ENCODE results near the gene SLC25A17. TPM values are rescaled to one million over a fixed set of nuclear protein-coding genes. Genes with fewer than 3 reads are reported as not detected.
"Not testable (repeated sequence)": the region's sequence is repeated elsewhere in the genome, so short reads cannot be mapped to it uniquely, and the experiment has no call there.

SLC25A17 gene
- polyA plus RNA-seq, 4 donors, result 8.1 to 18.5 (median 11.0) TPM

DNA sequence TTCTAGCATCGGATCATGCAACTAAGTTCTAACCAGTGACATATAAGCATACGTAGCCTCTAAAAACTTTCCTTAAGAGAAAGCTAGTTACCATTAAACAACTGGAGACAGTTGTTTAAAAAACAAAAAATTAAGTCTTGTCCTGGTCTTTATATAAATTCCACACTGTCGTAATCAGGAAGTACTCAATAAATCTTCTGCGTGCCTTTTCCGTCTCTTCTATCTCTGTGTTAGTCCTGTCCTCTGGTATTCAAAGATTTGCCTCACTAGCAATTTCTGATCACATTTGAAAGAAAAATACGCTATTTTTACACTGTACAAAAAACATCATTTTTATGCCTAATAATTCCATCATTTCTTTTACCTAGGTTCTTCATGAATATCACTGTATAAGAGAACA lies 10.0 kb upstream of the SLC25A17 start:
- Histone ChIP-seq H3K4me1 (ENCODE audit: control insufficient read depth in 3 of 3, insufficient read depth in 2 of 3, low read depth in 1 of 3, low read length in 2 of 3) (peaks cover 0 to 2% (median 0%) of the 10 kb centered on the region in 3 donors), H3K4me3 (ENCODE audit: low read depth in 1 of 3, low read length in 3 of 3) (no peak overlapping the region), H3K27ac (ENCODE audit: low read depth in 1 of 3, low read length in 2 of 3) (no peak overlapping the region), H3K36me3 (ENCODE audit: control insufficient read depth in 3 of 3, insufficient read depth in 2 of 3, low read depth in 1 of 3, low read length in 3 of 3) (peaks cover 6 to 29% (median 7%) of the 10 kb centered on the region in 3 donors), H3K9me3 (ENCODE audit: control insufficient read depth in 2 of 2, insufficient read depth in 1 of 2, low read depth in 1 of 2, low read length in 1 of 2) (no peaks in the 10 kb centered on the region), H3K27me3 (ENCODE audit: control insufficient read depth in 3 of 3, insufficient read depth in 3 of 3, low read length in 3 of 3) (no peaks in the 10 kb centered on the region)
- 80 to 96% (median 94%) methylated on average over 6 of the region's 6 CpGs for WGBS, 3 donors
- FAIRE-seq (no peak), DNase-seq (no peak)

DNA sequence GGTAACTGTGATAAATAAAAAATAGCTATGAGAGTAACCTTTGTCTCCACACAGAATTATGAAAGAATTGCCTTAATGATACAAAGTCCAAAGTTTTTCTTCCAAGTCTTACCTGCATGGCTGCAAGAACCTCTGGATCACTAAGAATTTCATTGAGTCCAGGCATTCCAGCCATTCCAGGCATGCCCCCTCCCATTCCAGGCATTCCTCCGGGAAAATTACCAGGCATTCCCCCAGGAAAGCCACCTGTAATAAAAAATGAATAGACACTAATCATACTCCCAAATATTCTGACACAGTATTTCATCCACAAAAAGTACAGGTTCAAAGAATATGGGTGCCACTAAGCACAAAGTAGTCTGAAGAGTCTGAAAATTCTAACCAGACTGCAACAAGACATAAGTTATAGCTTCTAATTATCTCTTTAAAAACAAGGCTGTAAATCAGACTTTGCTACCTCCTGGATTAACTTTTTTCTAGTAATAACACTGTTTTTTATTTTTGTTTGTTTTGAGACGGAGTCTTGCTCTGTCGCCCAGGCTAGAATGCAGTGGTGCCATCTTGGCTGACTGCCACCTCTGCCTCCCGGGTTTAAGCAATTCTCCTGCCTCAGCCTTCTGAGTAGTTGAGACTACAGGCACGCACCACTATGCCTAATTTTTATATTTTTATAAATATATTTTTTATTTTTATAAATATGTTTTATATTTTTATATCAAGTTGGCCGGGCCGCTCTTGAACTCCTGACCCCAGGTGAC lies 8.0 kb upstream of the SLC25A17 start:
- Histone ChIP-seq H3K36me3 (ENCODE audit: control insufficient read depth in 3 of 3, insufficient read depth in 2 of 3, low read depth in 1 of 3, low read length in 3 of 3) (peaks cover 4 to 21% (median 5%) of the 10 kb centered on the region in 3 donors), H3K4me3 (ENCODE audit: low read depth in 1 of 3, low read length in 3 of 3) (no peak overlapping the region), H3K9me3 (ENCODE audit: control insufficient read depth in 2 of 2, insufficient read depth in 1 of 2, low read depth in 1 of 2, low read length in 1 of 2) (no peaks in the 10 kb centered on the region), H3K27me3 (ENCODE audit: control insufficient read depth in 3 of 3, insufficient read depth in 3 of 3, low read length in 3 of 3) (no peaks in the 10 kb centered on the region), H3K27ac (ENCODE audit: low read depth in 1 of 3, low read length in 2 of 3) (no peak overlapping the region), H3K4me1 (ENCODE audit: control insufficient read depth in 3 of 3, insufficient read depth in 2 of 3, low read depth in 1 of 3, low read length in 2 of 3) (peaks cover 0 to 7% (median 0%) of the 10 kb centered on the region in 3 donors)
- WGBS, 3 donors, result 50 to 74% (median 64%) methylated on average over 7 of the region's 7 CpGs
- DNase-seq (peak; percentile 73 to 80), FAIRE-seq (no peak)

DNA sequence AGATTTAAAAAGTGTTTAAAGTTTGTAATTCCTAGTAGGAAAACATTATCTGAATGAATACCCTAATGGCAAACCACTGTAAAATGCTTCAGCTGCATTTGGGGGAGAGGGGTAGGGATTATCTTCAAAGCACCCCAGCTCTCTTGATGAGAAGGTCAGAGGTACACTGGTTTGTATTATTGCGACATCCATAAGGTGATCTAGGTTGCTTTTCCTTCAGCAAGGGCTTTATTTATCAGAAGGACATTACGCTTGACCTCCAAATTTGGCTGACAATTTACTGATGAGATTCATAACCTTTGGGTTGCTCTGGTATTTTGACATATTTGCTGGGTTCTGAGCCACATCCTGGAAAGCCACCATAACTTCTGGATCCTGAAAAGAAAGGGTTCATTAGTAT lies 7.1 kb upstream of the SLC25A17 start:
- not testable (repeated sequence) for FAIRE-seq; H3K4me3 ChIP-seq (ENCODE audit: low read depth in 1 of 3, low read length in 3 of 3); H3K4me1 ChIP-seq (ENCODE audit: control insufficient read depth in 3 of 3, insufficient read depth in 2 of 3, low read depth in 1 of 3, low read length in 2 of 3); H3K9me3 ChIP-seq (ENCODE audit: control insufficient read depth in 2 of 2, insufficient read depth in 1 of 2, low read depth in 1 of 2, low read length in 1 of 2); DNase-seq; H3K27me3 ChIP-seq (ENCODE audit: control insufficient read depth in 3 of 3, insufficient read depth in 3 of 3, low read length in 3 of 3); H3K27ac ChIP-seq (ENCODE audit: low read depth in 1 of 3, low read length in 2 of 3)
- 60 to 89% (median 86%) methylated on average over 1 to 2 of the region's 2 CpGs for WGBS, 3 donors
- peaks cover 4 to 17% (median 5%) of the 10 kb centered on the region in 3 donors for H3K36me3 ChIP-seq (ENCODE audit: control insufficient read depth in 3 of 3, insufficient read depth in 2 of 3, low read depth in 1 of 3, low read length in 3 of 3)

DNA sequence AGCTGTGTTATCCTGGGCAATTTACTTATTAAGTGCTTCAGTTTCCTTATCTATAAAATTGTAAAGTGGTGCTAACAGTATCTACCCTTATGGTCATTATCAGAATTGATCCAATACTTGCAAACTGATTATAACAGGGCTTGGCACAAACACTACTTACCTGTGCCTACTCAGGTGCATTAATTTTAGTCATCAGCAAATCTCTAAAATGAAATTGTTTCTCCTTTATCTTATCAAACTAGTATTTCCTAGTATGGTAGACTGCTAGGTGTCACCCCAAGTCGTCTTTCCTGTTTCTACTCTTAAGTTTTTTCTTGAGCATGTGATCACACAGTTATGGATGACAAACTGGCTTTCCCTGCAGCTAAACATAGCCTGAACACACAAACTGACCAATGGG lies 4.3 kb upstream of the SLC25A17 start:
- Histone ChIP-seq H3K36me3 (ENCODE audit: control insufficient read depth in 3 of 3, insufficient read depth in 2 of 3, low read depth in 1 of 3, low read length in 3 of 3) (peaks cover 0 to 12% (median 0%) of the 10 kb centered on the region in 3 donors), H3K27ac (ENCODE audit: low read depth in 1 of 3, low read length in 2 of 3) (no peak overlapping the region), H3K4me1 (ENCODE audit: control insufficient read depth in 3 of 3, insufficient read depth in 2 of 3, low read depth in 1 of 3, low read length in 2 of 3) (peaks cover 0 to 10% (median 4%) of the 10 kb centered on the region in 3 donors), H3K4me3 (ENCODE audit: low read depth in 1 of 3, low read length in 3 of 3) (no peak overlapping the region), H3K9me3 (ENCODE audit: control insufficient read depth in 2 of 2, insufficient read depth in 1 of 2, low read depth in 1 of 2, low read length in 1 of 2) (no peaks in the 10 kb centered on the region), H3K27me3 (ENCODE audit: control insufficient read depth in 3 of 3, insufficient read depth in 3 of 3, low read length in 3 of 3) (no peaks in the 10 kb centered on the region)
- WGBS, 3 donors, result 20 to 52% (median 42%) methylated on average over 1 of the region's 1 CpG
- no peak for FAIRE-seq
- DNase-seq, result peak; percentile 29 to 81

DNA sequence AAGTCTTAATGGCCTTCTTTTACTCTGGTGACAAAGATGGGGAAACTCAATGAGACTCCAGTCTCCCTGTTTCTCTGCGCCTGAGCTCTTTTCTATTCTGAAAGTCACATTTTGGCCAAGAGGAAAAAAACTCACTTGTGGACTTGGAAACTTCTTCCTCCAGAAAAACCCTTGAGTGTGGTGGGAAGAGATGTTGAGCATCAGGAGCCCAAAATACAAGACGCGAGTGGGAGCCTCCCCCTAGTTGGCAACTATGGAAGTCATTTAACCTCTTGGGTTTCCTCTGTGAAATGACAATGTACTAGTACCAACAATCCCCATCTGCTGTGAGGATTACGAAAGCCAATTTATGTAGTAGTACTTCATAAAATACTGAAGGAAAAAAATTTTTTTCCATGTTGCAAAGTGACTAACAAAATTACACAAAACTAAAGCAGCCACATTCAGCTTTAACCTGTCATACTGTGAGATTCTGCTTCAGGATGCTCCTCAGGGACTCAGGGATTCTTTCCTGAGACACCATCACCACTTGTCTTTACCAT lies 524 bp upstream of the SLC25A17 start:
- no peaks in the 10 kb centered on the region for H3K27me3 ChIP-seq (ENCODE audit: control insufficient read depth in 3 of 3, insufficient read depth in 3 of 3, low read length in 3 of 3)
- no peak for FAIRE-seq
- H3K9me3 ChIP-seq (ENCODE audit: control insufficient read depth in 2 of 2, insufficient read depth in 1 of 2, low read depth in 1 of 2, low read length in 1 of 2), result no peaks in the 10 kb centered on the region
- peaks cover 0 to 6% (median 0%) of the 10 kb centered on the region in 3 donors for H3K36me3 ChIP-seq (ENCODE audit: control insufficient read depth in 3 of 3, insufficient read depth in 2 of 3, low read depth in 1 of 3, low read length in 3 of 3)
- WGBS, 3 donors, result 5 to 10% (median 8%) methylated on average over 4 of the region's 4 CpGs
- H3K4me1 ChIP-seq (ENCODE audit: control insufficient read depth in 3 of 3, insufficient read depth in 2 of 3, low read depth in 1 of 3, low read length in 2 of 3), result peaks cover 2 to 16% (median 9%) of the 10 kb centered on the region in 3 donors
- no peak for DNase-seq
- H3K27ac ChIP-seq (ENCODE audit: low read depth in 1 of 3, low read length in 2 of 3), result peak overlapping the region; percentile 34 to 68 (median 53)
- H3K4me3 ChIP-seq (ENCODE audit: low read depth in 1 of 3, low read length in 3 of 3), result peak overlapping the region; percentile 68 to 99 (median 97)

DNA sequence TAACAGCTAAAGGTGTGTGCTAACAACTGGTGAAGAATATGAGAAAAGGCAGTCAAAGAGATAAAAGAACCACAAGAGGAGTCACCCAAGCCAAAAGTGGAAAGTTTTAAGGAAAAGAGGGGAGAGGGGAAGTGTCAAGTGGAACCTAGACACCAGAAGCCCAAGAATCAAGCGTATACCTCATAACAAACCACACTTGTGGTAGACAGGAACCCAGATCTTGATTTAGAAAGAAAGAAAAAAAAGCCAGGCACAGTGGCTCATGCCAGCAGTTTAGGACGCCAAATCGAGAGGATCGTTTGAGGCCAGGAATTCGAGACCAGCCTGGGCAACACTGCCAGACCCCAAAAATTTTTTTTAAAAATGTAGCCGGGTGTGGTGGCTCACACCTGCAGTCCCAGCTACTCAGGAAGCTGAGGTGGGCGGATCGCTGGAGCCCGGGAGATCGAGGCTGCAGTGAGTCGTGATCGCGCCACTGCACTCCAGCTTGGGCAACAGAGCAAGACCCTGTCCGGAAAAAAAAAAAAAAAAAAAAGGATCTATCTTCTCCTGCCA lies 877 bp downstream of the SLC25A17 start:
- Histone ChIP-seq H3K4me3 (ENCODE audit: low read depth in 1 of 3, low read length in 3 of 3) (peak overlapping the region in 2 of 3 donors; percentile 68 to 99), H3K27ac (ENCODE audit: low read depth in 1 of 3, low read length in 2 of 3) (no peak overlapping the region), H3K36me3 (ENCODE audit: control insufficient read depth in 3 of 3, insufficient read depth in 2 of 3, low read depth in 1 of 3, low read length in 3 of 3) (peaks cover 0 to 2% (median 0%) of the 10 kb centered on the region in 3 donors), H3K9me3 (ENCODE audit: control insufficient read depth in 2 of 2, insufficient read depth in 1 of 2, low read depth in 1 of 2, low read length in 1 of 2) (no peaks in the 10 kb centered on the region), H3K27me3 (ENCODE audit: control insufficient read depth in 3 of 3, insufficient read depth in 3 of 3, low read length in 3 of 3) (no peaks in the 10 kb centered on the region), H3K4me1 (ENCODE audit: control insufficient read depth in 3 of 3, insufficient read depth in 2 of 3, low read depth in 1 of 3, low read length in 2 of 3) (peaks cover 2 to 9% (median 9%) of the 10 kb centered on the region in 3 donors)
- WGBS, 3 donors, result 29 to 36% (median 35%) methylated on average over 14 of the region's 14 CpGs
- FAIRE-seq, result no peak
- no peak for DNase-seq

DNA sequence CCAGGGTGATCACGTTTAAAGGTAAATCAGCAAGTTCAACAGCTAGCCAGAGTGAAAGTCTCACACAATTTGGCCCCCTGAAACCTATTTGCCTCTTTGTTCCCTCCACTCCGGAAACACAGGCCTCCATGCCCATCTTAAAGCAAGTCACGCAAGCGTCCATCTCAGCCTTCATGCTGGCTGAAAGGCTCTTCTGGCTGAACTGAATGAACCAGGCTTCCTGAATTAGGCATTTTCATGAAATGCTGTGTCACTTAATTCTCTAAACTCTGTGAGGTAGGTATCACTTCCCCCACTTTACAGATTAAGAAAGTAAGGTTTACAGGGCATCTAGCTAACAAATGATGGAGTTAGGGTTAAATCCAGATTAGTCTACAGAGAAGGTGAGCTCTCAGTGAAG lies 1.4 kb downstream of the SLC25A17 start:
- FAIRE-seq (no peak), DNase-seq (no peak)
- H3K27ac ChIP-seq (ENCODE audit: low read depth in 1 of 3, low read length in 2 of 3), result no peak overlapping the region
- H3K4me1 ChIP-seq (ENCODE audit: control insufficient read depth in 3 of 3, insufficient read depth in 2 of 3, low read depth in 1 of 3, low read length in 2 of 3), result peaks cover 2 to 9% (median 9%) of the 10 kb centered on the region in 3 donors
- H3K9me3 ChIP-seq (ENCODE audit: control insufficient read depth in 2 of 2, insufficient read depth in 1 of 2, low read depth in 1 of 2, low read length in 1 of 2), result no peaks in the 10 kb centered on the region
- no peaks in the 10 kb centered on the region for H3K27me3 ChIP-seq (ENCODE audit: control insufficient read depth in 3 of 3, insufficient read depth in 3 of 3, low read length in 3 of 3)
- H3K36me3 ChIP-seq (ENCODE audit: control insufficient read depth in 3 of 3, insufficient read depth in 2 of 3, low read depth in 1 of 3, low read length in 3 of 3), result peaks cover 0 to 4% (median 0%) of the 10 kb centered on the region in 3 donors
- 84 to 89% (median 84%) methylated on average over 4 of the region's 4 CpGs for WGBS, 3 donors
- H3K4me3 ChIP-seq (ENCODE audit: low read depth in 1 of 3, low read length in 3 of 3), result no peak overlapping the region

DNA sequence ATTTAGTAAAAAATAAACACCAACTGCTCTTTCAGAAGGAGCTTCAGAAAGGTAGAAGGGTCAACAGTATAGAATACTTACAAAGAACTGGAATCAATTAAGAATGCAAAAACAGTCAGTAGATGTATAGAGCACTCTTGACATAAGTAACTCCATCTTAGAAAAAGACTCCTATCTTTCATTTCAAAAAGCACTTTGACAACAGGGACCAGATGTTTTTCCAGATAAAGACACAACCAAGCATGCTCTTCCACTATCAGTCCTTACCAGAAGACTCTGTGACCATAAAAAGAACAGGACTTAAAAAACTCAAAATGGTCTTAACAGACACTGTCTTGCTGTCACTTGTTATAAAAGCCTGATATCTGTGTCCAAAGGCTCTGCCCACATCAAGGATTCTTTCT lies 5.2 kb downstream of the SLC25A17 start:
- no peak overlapping the region for H3K27ac ChIP-seq (ENCODE audit: low read depth in 1 of 3, low read length in 2 of 3)
- no peak overlapping the region for H3K4me3 ChIP-seq (ENCODE audit: low read depth in 1 of 3, low read length in 3 of 3)
- H3K4me1 ChIP-seq (ENCODE audit: control insufficient read depth in 3 of 3, insufficient read depth in 2 of 3, low read depth in 1 of 3, low read length in 2 of 3), result peaks cover 2 to 9% (median 7%) of the 10 kb centered on the region in 3 donors
- DNase-seq (no peak), FAIRE-seq (no peak)
- peaks cover 0 to 5% (median 0%) of the 10 kb centered on the region in 3 donors for H3K36me3 ChIP-seq (ENCODE audit: control insufficient read depth in 3 of 3, insufficient read depth in 2 of 3, low read depth in 1 of 3, low read length in 3 of 3)
- no peaks in the 10 kb centered on the region for H3K27me3 ChIP-seq (ENCODE audit: control insufficient read depth in 3 of 3, insufficient read depth in 3 of 3, low read length in 3 of 3)
- no peaks in the 10 kb centered on the region for H3K9me3 ChIP-seq (ENCODE audit: control insufficient read depth in 2 of 2, insufficient read depth in 1 of 2, low read depth in 1 of 2, low read length in 1 of 2)
